Measurements from ENCODE around the gene EEPD1.

- TF ChIP-seq CTCF (IDR thresholded peaks at IDR 0.05), result no peak
- no peak for TF ChIP-seq POLR2AphosphoS5 (IDR thresholded peaks at IDR 0.05; ENCODE audit: low read depth, low read length)
- TF ChIP-seq REST (IDR thresholded peaks at IDR 0.05; ENCODE audit: insufficient read depth in 1 of 2, low read depth in 2 of 2, low read length in 1 of 2), result no peak
These were observed 135.4 kb downstream of the EEPD1 start for GRCh38 chr7:36288501-36288900.

Measured in Panc1 (cell line).